T-helper 2 cell (primary cell): ENCODE measurements around the gene DNAH14.
"Not testable (repeated sequence)": the region's sequence is repeated elsewhere in the genome, so short reads cannot be mapped to it uniquely, and the experiment has no call there.

Experiments
- DNase-seq, 5 experiments: peaks; one replicate each; pipeline versions ENCODE4 v3.0.0 to v3.0.0-alpha.2; 2012 to 2022

Gene DNAH14

GRCh38 chr1:224998185-224998584, 68.7 kb downstream of the DNAH14 start:
- DNase-seq, result no peak

- DNase-seq, result no peak
These were observed 74.9 kb downstream of the DNAH14 start for GRCh38 chr1:225004396-225004795.

GRCh38 chr1:225006352-225006751, 76.9 kb downstream of the DNAH14 start:
- DNase-seq, result not testable (repeated sequence)

GRCh38 chr1:225008050-225008449, 78.6 kb downstream of the DNAH14 start:
- not testable (repeated sequence) for DNase-seq

- no peak for DNase-seq
These were observed 91.6 kb downstream of the DNAH14 start for GRCh38 chr1:225021037-225021436.

GRCh38 chr1:225026701-225027100, 97.2 kb downstream of the DNAH14 start:
- no peak for DNase-seq

- DNase-seq, result not testable (repeated sequence)
These were observed 107.0 kb downstream of the DNAH14 start for GRCh38 chr1:225036441-225036840.

GRCh38 chr1:225042263-225042662, 112.8 kb downstream of the DNAH14 start:
- no peak for DNase-seq

- DNase-seq, result no peak
These were observed 114.8 kb downstream of the DNAH14 start for GRCh38 chr1:225044258-225044657.

- no peak for DNase-seq
These were observed 120.1 kb downstream of the DNAH14 start for GRCh38 chr1:225049594-225049993.

GRCh38 chr1:225063722-225064121, 134.2 kb downstream of the DNAH14 start:
- DNase-seq, result no peak

- DNase-seq, result no peak
These were observed 141.5 kb downstream of the DNAH14 start for GRCh38 chr1:225070972-225071371.

GRCh38 chr1:225097175-225097574, 167.7 kb downstream of the DNAH14 start:
- no peak for DNase-seq

- DNase-seq, result no peak
These were observed 181.5 kb downstream of the DNAH14 start for GRCh38 chr1:225111000-225111399.

GRCh38 chr1:225113265-225113664, 183.8 kb downstream of the DNAH14 start:
- DNase-seq, result no peak

- no peak for DNase-seq
These were observed 185.0 kb downstream of the DNAH14 start for GRCh38 chr1:225114354-225114990.

- no peak for DNase-seq
These were observed 189.8 kb downstream of the DNAH14 start for GRCh38 chr1:225119307-225119706.

- no peak for DNase-seq
These were observed 191.6 kb downstream of the DNAH14 start for GRCh38 chr1:225121095-225121494.

GRCh38 chr1:225131869-225132268, 202.4 kb downstream of the DNAH14 start:
- DNase-seq, result no peak

GRCh38 chr1:225137976-225138375, 208.5 kb downstream of the DNAH14 start:
- DNase-seq, result no peak

GRCh38 chr1:225143001-225143400, 213.5 kb downstream of the DNAH14 start:
- no peak for DNase-seq

- DNase-seq, result no peak
These were observed 217.0 kb downstream of the DNAH14 start for GRCh38 chr1:225146478-225146877.

- not testable (repeated sequence) for DNase-seq
These were observed 218.3 kb downstream of the DNAH14 start for GRCh38 chr1:225147791-225148190.

- no peak for DNase-seq
These were observed 222.6 kb downstream of the DNAH14 start for GRCh38 chr1:225152061-225152460.

- no peak for DNase-seq
These were observed 226.1 kb downstream of the DNAH14 start for GRCh38 chr1:225155555-225155954.
